ENCODE measurements around the gene ARHGAP24.

DNA sequence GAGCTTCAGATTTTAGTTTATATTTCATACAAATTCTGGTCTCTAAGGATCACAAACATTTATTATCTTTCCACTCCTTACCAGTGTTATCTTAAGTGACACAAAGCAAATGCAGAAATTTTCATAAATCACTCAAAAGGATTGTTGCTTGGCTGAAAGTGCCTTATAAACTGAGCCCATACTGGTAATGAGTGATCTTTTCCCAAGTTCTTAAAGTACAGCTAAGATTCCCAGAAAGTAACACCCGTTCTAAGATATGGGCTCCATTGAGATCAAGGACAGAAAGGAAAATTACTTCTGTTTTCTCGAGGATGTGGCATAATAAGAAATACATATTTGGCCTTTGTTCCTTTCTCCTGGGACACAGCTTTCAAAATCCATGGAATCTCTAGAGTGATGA, 313.7 kb downstream of the ARHGAP24 start:
- no peak for TF ChIP-seq CTCF (IDR thresholded peaks at IDR 0.05; ENCODE audit: insufficient read depth, low read length, poor library complexity, severe bottlenecking)
- TF ChIP-seq EZH2phosphoT487 (conservative IDR thresholded peaks at IDR 0.05; ENCODE audit: low read length), result no peak
